GM21723 (cell line): ENCODE data around the gene NSUN5.
A peak's percentile ranks its signal among the peaks of the same experiment; 100 is the strongest.
"Not testable (repeated sequence)": the region's sequence is repeated elsewhere in the genome, so short reads cannot be mapped to it uniquely, and the experiment has no call there.

Source experiments
- ATAC-seq: cut with Tn5 transposase; IDR thresholded peaks from one replicate; pipeline ENCODE4 v1.9.1; 2021; ENCODE audit warnings: mild to moderate bottlenecking, moderate library complexity; ENCODE audit not compliant: unreplicated experiment

NSUN5 gene

DNA sequence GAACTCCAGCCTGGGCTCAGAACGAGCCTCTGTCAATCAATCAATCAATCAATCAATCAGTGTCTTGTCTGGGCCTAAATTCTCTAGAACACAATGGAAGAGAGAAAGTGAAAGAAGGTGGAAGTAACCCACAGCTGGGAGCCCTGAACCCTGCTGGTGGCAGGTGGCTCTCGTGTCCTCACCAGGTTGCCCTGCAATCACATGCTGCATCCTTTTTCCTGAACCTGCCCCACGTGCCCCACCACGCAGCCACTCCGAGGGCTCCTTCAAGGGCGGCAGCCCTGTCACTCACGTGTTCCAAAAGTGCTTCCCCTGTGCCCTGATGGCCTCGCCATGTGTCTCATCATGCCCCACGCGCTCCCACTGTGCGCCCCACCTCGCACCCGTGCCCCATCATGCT is 18.8 kb upstream of the NSUN5 start:
- ATAC-seq, result not testable (repeated sequence)

DNA sequence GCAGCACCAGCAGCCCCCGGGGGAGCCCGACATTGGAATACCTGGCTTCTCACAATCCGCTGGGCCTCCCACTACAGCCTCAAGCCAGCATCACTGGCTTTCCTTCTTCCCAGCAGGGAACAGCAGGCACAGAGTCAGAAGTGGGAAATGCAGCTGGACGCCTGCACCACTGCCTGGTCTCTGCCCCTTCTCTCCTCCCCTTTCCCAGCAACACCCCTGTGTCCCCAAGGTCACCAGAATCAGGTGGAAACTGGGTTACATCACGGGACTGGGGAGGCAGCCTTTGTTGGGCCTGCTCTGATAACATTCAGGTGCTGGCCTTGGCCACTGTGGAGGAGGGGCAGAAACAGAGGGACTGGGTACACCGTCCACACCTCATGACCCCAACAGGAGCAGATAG is 16.8 kb upstream of the NSUN5 start:
- ATAC-seq, result not testable (repeated sequence)

DNA sequence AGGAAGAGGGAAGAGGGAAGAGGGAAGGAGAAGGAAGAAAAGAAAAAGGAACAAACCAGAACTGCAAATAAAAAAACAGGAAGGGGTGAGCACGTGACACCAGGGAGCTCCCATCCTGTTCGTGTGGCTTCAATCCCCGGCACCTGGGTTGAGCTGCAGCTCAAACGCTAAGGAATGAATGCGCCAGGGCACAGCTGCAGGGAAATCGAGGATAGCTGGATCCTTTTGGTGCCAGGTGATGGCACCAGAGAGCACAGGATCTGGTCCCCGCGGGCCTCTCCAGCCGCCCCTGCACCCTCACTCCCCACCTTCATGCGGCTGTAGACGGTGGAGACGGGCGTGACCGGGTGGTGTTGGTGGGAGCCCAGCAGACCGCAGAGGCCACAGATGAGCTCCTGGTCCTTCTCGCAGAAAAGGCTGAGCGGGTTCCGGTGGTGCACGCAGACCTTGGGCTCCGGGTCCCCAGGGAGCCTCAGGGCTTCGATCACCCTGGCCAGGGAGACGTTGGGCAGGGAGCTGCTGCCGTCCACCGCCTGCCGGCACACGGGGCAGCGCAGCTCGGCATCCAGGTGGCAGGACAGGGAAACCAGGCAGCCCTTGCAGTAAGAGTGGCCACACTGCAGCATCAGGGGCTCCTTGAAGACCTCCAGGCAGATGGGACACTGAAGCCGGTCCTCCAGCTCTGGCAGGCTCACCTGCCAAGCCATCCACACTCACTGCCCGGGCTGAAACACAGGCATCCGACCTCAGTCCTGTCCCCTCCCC is 15.6 kb upstream of the NSUN5 start:
- not testable (repeated sequence) for ATAC-seq

- not testable (repeated sequence) for ATAC-seq
Observed at GRCh38 chr7:73323434-73324080, 14.9 kb upstream of the NSUN5 start.

- ATAC-seq, result not testable (repeated sequence)
Observed at GRCh38 chr7:73320009-73320408, 11.4 kb upstream of the NSUN5 start.

DNA sequence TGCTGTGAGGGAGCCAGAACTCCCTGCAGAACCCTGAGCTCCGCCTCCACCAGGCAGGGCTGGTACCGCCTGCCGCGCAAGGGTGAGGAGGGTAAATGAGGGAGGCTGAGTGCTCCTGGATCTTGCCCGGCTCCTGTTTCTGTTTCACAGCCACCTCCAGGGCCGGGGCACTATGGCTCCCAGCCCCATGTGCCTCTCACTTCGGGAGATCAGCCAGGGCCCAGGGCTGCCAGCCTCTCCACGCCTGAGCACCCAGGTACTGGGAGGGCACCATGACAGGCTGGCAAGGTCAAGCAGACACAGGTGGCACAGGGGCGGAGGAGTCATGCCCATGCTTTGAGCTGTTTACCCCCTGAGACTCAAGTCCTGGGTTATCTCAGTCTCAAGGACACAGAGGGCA is 10.9 kb upstream of the NSUN5 start:
- ATAC-seq, result not testable (repeated sequence)

DNA sequence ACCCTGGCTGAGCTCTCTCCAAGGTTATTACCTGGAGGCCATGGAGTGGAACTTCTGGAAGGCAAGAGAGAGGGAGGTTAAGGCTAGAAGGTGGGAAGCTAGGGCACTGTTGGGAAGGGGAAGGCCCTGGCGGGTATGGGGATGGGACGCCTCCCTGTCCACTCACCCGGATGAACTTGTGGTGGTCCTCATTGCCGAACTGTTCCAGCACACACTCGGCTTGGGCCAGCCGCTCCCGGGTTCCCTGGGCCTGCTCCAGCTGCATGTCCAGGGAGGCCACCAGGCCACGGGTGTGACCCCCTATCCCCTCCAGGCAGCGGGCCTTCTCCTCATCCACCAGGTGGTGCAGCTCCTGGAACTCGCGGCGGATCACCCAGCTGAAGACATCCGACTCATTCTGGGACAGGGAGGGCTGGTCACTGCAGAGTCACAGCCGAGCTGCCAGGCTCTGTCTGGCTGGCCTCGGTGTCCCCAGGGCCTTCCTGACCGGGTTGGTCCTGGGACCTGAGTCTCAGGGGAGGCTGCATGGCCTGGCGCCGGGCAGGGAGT is 10.1 kb upstream of the NSUN5 start:
- not testable (repeated sequence) for ATAC-seq

- no peak for ATAC-seq
Observed at GRCh38 chr7:73316521-73316920, 7.9 kb upstream of the NSUN5 start.

DNA sequence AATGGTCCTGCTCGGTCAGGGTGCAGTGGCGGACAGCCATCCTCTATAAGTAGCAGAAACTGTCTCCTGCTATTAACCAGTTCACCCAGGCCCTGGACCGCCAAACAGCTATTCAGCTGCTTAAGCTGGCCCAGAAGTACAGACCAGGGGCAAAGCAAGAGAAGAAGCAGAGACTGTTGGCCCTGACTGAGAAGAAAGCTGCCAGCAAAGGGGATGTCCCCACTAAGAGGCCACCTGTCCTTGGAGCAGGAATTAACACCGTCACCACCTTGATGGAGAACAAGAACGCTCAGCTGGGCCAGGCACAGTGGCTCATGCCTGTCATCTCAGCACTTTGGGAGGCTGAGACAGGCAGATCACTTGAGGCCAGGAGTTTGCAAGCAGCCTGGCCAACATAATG is 5.6 kb upstream of the NSUN5 start:
- no peak for ATAC-seq

GRCh38 chr7:73313521-73313906 is 4.9 kb upstream of the NSUN5 start:
- ATAC-seq, result no peak

DNA sequence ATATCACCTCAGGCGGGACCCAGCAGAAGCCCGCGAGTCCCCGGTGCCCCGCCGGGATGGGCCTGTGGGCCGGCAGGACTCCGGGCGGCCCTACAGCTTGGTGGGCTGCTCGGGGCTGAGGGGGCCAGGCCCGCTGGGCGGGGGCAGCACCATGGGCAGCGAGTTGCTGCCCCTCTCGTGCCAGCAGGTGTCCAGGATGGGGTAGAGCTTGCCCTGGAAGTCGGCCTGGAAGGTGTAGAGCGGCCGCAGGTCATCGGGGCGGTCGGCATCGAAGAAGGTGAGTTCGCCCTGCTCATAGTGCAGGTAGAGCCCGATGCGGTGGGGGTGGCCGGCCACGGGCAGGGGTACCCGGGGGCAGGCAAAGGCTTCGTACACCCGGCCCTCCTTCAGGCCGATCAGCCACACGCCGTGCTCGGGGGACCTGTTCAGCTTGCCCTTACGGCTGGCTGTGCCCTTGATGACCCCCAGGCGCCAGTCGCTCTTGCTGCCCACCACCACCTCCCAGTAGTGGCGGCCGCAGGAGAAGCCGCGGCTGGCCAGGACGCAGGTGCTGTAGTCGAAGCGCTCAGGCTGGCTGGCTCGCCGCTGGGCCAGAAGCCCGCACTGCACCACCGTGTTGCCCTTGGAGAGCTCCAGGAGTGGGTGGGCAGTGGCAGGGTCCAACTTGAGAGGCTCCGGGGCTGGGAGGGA is 4.3 kb upstream of the NSUN5 start:
- ATAC-seq, result no peak

DNA sequence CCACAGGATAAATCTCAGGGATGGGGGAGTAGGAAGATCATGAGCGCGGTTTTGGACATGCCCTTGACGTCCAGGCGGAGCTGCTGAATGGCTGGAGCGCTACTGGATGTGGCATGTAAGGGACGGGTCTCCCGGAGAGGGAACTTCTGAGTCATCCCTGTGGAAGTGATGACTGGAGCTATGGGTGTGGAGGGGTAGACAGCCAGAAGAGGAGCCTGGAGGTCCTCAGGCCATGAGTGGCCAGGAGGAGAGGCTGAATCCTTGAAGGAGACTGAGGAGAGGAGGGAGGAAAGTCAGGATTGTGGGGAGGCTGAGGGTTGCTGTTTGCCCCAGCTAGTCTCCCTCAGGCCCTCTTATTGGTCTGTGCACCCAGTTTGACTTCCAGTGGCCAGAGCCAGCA is 2.8 kb upstream of the NSUN5 start:
- not testable (repeated sequence) for ATAC-seq

DNA sequence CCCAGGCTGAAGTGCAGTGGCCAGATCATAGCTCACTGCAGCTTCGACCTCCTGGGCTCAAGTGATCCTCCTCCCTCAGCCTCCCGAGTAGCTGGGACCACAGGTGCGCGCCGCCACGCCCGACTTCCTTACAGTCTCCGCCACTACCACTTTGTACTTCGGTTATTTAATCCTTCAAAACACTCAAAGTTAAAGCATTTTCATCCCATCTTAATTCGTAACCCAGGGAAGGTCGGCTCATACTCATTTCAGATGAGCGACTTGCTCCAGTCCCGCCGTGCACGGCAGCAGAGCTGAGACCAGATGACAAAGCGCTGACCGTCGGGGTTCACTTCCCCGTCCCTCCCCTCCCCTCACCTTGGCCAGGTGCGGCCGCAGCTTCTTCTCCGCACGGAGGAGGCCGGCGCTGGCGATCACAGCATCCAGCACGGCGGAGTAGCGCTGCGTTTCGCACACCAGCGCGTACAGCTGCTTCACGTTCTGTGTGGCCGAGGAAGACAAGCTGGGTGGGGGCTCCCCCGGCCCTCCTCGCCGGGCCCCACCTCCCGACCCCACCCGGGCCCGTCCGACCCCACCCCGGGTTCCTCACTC is 457 bp downstream of the NSUN5 start:
- ATAC-seq, result peak; percentile 27

- no peak for ATAC-seq
Observed at GRCh38 chr7:73307436-73307835, 1.2 kb downstream of the NSUN5 start.

DNA sequence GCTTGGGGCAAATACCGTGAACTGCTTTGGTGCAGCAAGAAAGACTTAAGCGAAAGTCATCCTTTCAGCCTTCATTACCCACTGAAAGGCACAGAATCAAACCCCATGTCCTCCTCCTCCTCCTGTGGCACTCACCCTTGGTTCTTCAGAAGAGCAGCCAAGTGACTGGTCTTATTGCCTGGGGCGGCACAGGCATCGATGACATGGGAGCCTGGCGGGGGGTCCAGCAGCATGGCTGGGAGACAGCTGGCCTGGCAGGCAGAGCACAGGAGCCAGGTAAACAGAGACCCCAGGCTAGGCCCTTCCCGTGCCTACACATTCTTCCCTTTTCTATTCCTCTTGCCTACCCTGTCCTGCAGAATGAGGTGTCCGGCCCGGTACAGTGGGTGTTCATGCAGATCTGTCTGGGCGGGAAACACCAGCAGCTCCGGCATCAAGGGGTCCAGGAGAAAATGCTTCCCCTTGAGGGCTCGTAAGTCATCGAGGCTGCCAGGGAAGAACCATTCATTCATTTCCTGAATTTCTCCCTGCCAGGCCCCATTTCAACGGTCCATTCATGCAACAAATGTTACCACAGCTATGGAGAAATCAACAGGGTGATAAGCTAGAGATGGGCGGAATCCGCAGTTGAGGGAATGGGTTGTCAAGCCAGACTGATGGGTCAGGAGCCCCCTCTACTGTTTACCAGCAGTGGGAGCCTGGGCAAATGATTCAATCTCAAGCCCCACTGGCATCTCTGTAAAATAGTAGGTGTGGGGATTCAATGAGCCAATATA is 3.8 kb downstream of the NSUN5 start:
- not testable (repeated sequence) for ATAC-seq

GRCh38 chr7:73304071-73304470 is 4.6 kb downstream of the NSUN5 start:
- ATAC-seq, result no peak

DNA sequence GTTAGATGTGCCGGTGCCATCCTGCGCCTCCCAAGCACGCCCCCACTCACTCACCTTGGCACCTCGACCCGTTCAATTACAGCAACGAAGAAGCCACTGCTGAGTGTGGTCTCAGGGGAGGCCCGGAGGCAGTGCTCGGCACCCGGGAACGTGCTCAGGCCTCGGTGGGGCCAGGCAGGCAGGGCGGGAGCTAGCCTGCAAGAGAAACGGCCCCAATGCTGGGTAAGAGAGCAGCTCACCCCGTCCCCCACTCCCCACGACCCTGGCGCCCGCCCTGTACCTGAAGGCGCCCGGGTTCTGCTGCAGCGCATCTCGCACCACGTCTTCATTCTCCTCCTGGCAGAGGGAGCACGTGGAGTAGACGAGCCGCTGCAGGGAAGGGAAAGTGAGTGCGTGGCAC is 5.1 kb downstream of the NSUN5 start:
- no peak for ATAC-seq

GRCh38 chr7:73302846-73303245 is 5.8 kb downstream of the NSUN5 start:
- ATAC-seq, result not testable (repeated sequence)

GRCh38 chr7:73301108-73301507 is 7.5 kb downstream of the NSUN5 start:
- not testable (repeated sequence) for ATAC-seq

GRCh38 chr7:73299812-73300211 is 8.8 kb downstream of the NSUN5 start:
- not testable (repeated sequence) for ATAC-seq
